Activated CD4-positive, alpha-beta T cell treated with anti-CD3 and anti-CD28 coated beads, Interleukin-2, amount 50 U/mL, for 24 hours (primary cell): ENCODE data around the gene EIF2A.
A peak's percentile ranks its signal among the peaks of the same experiment; 100 is the strongest.
"Not testable (repeated sequence)": the region's sequence is repeated elsewhere in the genome, so short reads cannot be mapped to it uniquely, and the experiment has no call there.

Experiments
- DNase-seq, 2 donors: peaks; one replicate each; pipeline ENCODE4 v3.0.0-alpha.2; 2020; ENCODE audit warnings: low read depth in 1 of 2, low spot score in 1 of 2

The EIF2A gene

GRCh38 chr3:150546226-150547044 is at the start of gene EIF2A, which contains the start of gene SERP1:
TSS of gene EIF2A (plus strand) at chr3:150546787. CDS start at chr3:150546803, 16 bp downstream.
TSS of gene SERP1 (minus strand) at chr3:150546496. CDS start at chr3:150546135, 361 bp downstream.
- DNase-seq = peak; percentile 98

GRCh38 chr3:150497956-150498355 is 48.6 kb upstream of the EIF2A start:
- no peak for DNase-seq

GRCh38 chr3:150500960-150501359 is 45.6 kb upstream of the EIF2A start:
- not testable (repeated sequence) for DNase-seq

- no peak for DNase-seq
These were observed 43.0 kb upstream of the EIF2A start for GRCh38 chr3:150503402-150504099.

GRCh38 chr3:150504483-150504882 is 42.1 kb upstream of the EIF2A start:
- no peak for DNase-seq

- no peak for DNase-seq
These were observed 38.2 kb upstream of the EIF2A start for GRCh38 chr3:150508401-150508800.

GRCh38 chr3:150509780-150510179 is 36.8 kb upstream of the EIF2A start:
- no peak for DNase-seq

GRCh38 chr3:150511122-150511821 is 35.3 kb upstream of the EIF2A start:
- no peak for DNase-seq

GRCh38 chr3:150515210-150515609 is 31.4 kb upstream of the EIF2A start:
- DNase-seq = no peak

GRCh38 chr3:150519026-150519425 is 27.6 kb upstream of the EIF2A start:
- no peak for DNase-seq

- no peak for DNase-seq
These were observed 26.2 kb upstream of the EIF2A start for GRCh38 chr3:150520408-150520807.

- DNase-seq = no peak
These were observed 25.1 kb upstream of the EIF2A start for GRCh38 chr3:150521463-150521862.

- DNase-seq = no peak
These were observed 23.0 kb upstream of the EIF2A start for GRCh38 chr3:150523538-150523937.

GRCh38 chr3:150527464-150528255 is 18.9 kb upstream of the EIF2A start:
- DNase-seq = no peak

- DNase-seq = no peak
These were observed 18.2 kb upstream of the EIF2A start for GRCh38 chr3:150528354-150528797.

- no peak for DNase-seq
These were observed 14.8 kb upstream of the EIF2A start for GRCh38 chr3:150531775-150532174.

- DNase-seq = no peak
These were observed 11.4 kb upstream of the EIF2A start for GRCh38 chr3:150535204-150535603.

- no peak for DNase-seq
These were observed 8.0 kb upstream of the EIF2A start for GRCh38 chr3:150538324-150539208.

- DNase-seq = no peak
These were observed 6.3 kb upstream of the EIF2A start for GRCh38 chr3:150540297-150540696.

- DNase-seq = no peak
These were observed 5.6 kb upstream of the EIF2A start for GRCh38 chr3:150540991-150541390.
